GM12891 (cell line): ENCODE results near the gene CRHR2.

Experiments used
- PAX5 ChIP-seq: IDR thresholded peaks from 2 replicates; pipeline ENCODE4 v1.6.1; 2011; ENCODE audit warnings: low read length, moderate library complexity, mild to moderate bottlenecking; ENCODE audit not compliant: insufficient read depth, severe bottlenecking
- POLR2A ChIP-seq: IDR thresholded peaks from 2 replicates; pipeline ENCODE4 v1.6.1; 2011; ENCODE audit warnings: low read depth, low read length, control low read depth
- POLR2AphosphoS5 ChIP-seq: IDR thresholded peaks from 2 replicates; pipeline ENCODE4 v1.6.1; 2011; ENCODE audit warnings: low read depth, low read length, control low read depth
- SPI1 ChIP-seq: IDR thresholded peaks from 2 replicates; pipeline ENCODE4 v1.6.1; 2011; ENCODE audit warnings: low read depth, low read length, control low read depth

- no peak for TF ChIP-seq POLR2A
- no peak for TF ChIP-seq SPI1
- TF ChIP-seq PAX5: no peak
- no peak for TF ChIP-seq POLR2AphosphoS5
Observed at GRCh38 chr7:30660331-30661255, 21.7 kb downstream of the CRHR2 start.
